DND-41 (cell line): Measurements from ENCODE around the gene GRID2.

Experiments used
- CTCF ChIP-seq: IDR thresholded peaks from 2 replicates; pipeline ENCODE4 v1.5.1; 2012; ENCODE audit warnings: borderline replicate concordance, low read length, moderate library complexity, mild to moderate bottlenecking; ENCODE audit not compliant: poor library complexity, severe bottlenecking; ENCODE audit errors: extremely low read depth
- EZH2 ChIP-seq: IDR thresholded peaks from 3 replicates; pipeline ENCODE4 v1.6.1; 2012; ENCODE audit warnings: borderline replicate concordance, low read depth, mild to moderate bottlenecking, moderate library complexity, low read length, inconsistent platforms; ENCODE audit not compliant: severe bottlenecking

DNA sequence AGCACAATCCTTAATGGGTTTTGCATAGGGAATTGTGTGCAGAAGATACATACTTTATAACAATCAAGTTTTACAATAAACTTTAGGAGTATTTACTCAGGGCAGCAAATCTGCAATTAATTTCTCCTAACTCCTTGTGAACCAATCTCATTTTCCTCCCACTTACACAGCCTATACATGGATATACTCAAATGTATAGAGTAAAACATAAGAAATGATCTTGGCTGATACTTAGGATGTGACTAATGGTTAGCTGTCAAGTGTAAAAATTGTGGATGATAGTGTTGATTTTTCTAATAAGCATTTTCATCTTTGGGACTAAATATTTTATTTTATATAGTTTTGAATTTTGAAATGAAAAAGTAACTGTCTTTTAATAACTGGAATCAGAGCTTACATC lies 759.6 kb downstream of the GRID2 start:
- no peak for TF ChIP-seq CTCF
- no peak for TF ChIP-seq EZH2
